Measurements from ENCODE around the gene BRWD1. TPM values are rescaled to one million over a fixed set of nuclear protein-coding genes. Genes with fewer than 3 reads are reported as not detected.
A peak's percentile ranks its signal among the peaks of the same experiment; 100 is the strongest.

BRWD1 gene
- total RNA-seq, 2 experiments from 2014 or later = 84.7 to 92.2 TPM

GRCh38 chr21:39238275-39238674, 75.2 kb downstream of the BRWD1 start:
- intact Hi-C loops (cut with DNase I, micrococcal nuclease) = no loop called here
- DNase-seq (no peak), ATAC-seq (ENCODE audit: poor library complexity) (no peak)
- Histone ChIP-seq H3K9me3 (ENCODE audit: control insufficient read depth in 1 of 2, insufficient read depth in 1 of 2, low read length in 2 of 2) (no peaks in the 10 kb centered on the region), H3K4me3 (ENCODE audit: low read length) (no peak overlapping the region), H3K36me3 (ENCODE audit: insufficient read depth, low read length) (peaks cover 80% of the 10 kb centered on the region), H3K27ac (ENCODE audit: low read depth in 1 of 2, low read length in 2 of 2) (no peak overlapping the region), H3K4me1 (ENCODE audit: insufficient read depth, low read length) (no peaks in the 10 kb centered on the region), H3K27me3 (ENCODE audit: control insufficient read depth in 1 of 2, insufficient read depth in 2 of 2, low read length in 2 of 2) (no peaks in the 10 kb centered on the region)
- Mint-ChIP-seq H3K4me1 (ENCODE audit: low read depth) (peaks cover 23% of the 10 kb centered on the region), H3K4me3 (no peak overlapping the region), H3K27me3 (no peaks in the 10 kb centered on the region), H3K36me3 (ENCODE audit: low read depth) (peaks cover 88% of the 10 kb centered on the region), H3K9me3 (no peaks in the 10 kb centered on the region), H3K27ac (no peak overlapping the region)
- ChIA-PET POLR2A (no interaction called here), CTCF (no interaction called here)
- TF ChIP-seq CTCF (IDR thresholded peaks at IDR 0.05) = no peak

GRCh38 chr21:39232861-39233291, 80.6 kb downstream of the BRWD1 start:
- ATAC-seq (ENCODE audit: poor library complexity) (no peak), DNase-seq (no peak)
- H3K36me3 ChIP-seq (ENCODE audit: insufficient read depth, low read length) = peaks cover 89% of the 10 kb centered on the region
- Mint-ChIP-seq H3K27me3 (no peaks in the 10 kb centered on the region), H3K36me3 (ENCODE audit: low read depth) (peaks cover 94% of the 10 kb centered on the region), H3K4me1 (ENCODE audit: low read depth) (peaks cover 10% of the 10 kb centered on the region), H3K27ac (peak overlapping the region; percentile 59), H3K9me3 (no peaks in the 10 kb centered on the region), H3K4me3 (no peak overlapping the region)
- H3K9me3 ChIP-seq (ENCODE audit: control insufficient read depth in 1 of 2, insufficient read depth in 1 of 2, low read length in 2 of 2) = no peaks in the 10 kb centered on the region
- no peak overlapping the region for H3K4me3 ChIP-seq (ENCODE audit: low read length)
- no peak for TF ChIP-seq CTCF (IDR thresholded peaks at IDR 0.05)
- no peak overlapping the region for H3K27ac ChIP-seq (ENCODE audit: low read depth in 1 of 2, low read length in 2 of 2)
- POLR2A ChIA-PET = no interaction called here
- CTCF ChIA-PET = no interaction called here
- intact Hi-C loops (cut with DNase I, micrococcal nuclease) = no loop called here
- H3K4me1 ChIP-seq (ENCODE audit: insufficient read depth, low read length) = no peaks in the 10 kb centered on the region
- H3K27me3 ChIP-seq (ENCODE audit: control insufficient read depth in 1 of 2, insufficient read depth in 2 of 2, low read length in 2 of 2) = no peaks in the 10 kb centered on the region

DNA sequence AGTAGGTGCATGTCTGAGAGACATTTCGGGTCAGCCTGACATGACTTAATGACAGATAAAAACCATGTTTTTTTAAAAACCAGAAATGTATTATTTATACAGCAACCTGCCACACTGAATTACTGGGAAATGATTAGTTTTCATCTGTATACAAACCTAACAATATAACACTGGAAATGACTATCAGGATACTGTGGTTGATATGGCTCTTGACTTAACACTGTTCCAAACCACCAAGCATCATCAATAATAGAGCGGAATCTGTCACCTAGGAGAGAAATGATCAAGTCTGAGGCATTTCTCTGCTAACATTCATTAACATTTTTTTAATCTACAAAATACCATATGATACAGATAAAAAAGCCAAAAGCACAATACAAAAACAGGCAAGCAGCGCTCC, 88.5 kb downstream of the BRWD1 start:
- ChIA-PET CTCF (interaction anchor here (1.5 kb wide), 1 partner anchor 9 kb away, joined by 4 read pairs; no protein-coding TSS in a partner anchor), POLR2A (no interaction called here)
- H3K4me3 ChIP-seq (ENCODE audit: low read length) = no peak overlapping the region
- Mint-ChIP-seq H3K4me3 (no peak overlapping the region), H3K36me3 (ENCODE audit: low read depth) (peaks cover 93% of the 10 kb centered on the region), H3K27me3 (no peaks in the 10 kb centered on the region), H3K4me1 (ENCODE audit: low read depth) (peaks cover 27% of the 10 kb centered on the region), H3K27ac (no peak overlapping the region), H3K9me3 (no peaks in the 10 kb centered on the region)
- peaks cover 58% of the 10 kb centered on the region for H3K36me3 ChIP-seq (ENCODE audit: insufficient read depth, low read length)
- no peaks in the 10 kb centered on the region for H3K27me3 ChIP-seq (ENCODE audit: control insufficient read depth in 1 of 2, insufficient read depth in 2 of 2, low read length in 2 of 2)
- no peaks in the 10 kb centered on the region for H3K4me1 ChIP-seq (ENCODE audit: insufficient read depth, low read length)
- DNase-seq (no peak), ATAC-seq (ENCODE audit: poor library complexity) (no peak)
- no peaks in the 10 kb centered on the region for H3K9me3 ChIP-seq (ENCODE audit: control insufficient read depth in 1 of 2, insufficient read depth in 1 of 2, low read length in 2 of 2)
- intact Hi-C loops (cut with DNase I, micrococcal nuclease) = no loop called here
- H3K27ac ChIP-seq (ENCODE audit: low read depth in 1 of 2, low read length in 2 of 2) = no peak overlapping the region
- no peak for TF ChIP-seq CTCF (IDR thresholded peaks at IDR 0.05)

Data from CD4-positive, alpha-beta T cell (primary cell).